Lung (tissue), 13 donors: ENCODE data around the gene WDR55. TPM values are rescaled to one million over a fixed set of nuclear protein-coding genes. Genes with fewer than 3 reads are reported as not detected.
"Not testable (repeated sequence)": the region's sequence is repeated elsewhere in the genome, so short reads cannot be mapped to it uniquely, and the experiment has no call there.

Experiments used
- ATAC-seq: fragments of 200-7000 bp; cut with Tn5 transposase; one replicate; pipeline ENCODE4 v1.9.1; 2020; ENCODE audit warnings: moderate number of reproducible peaks; ENCODE audit not compliant: insufficient read depth, low FRiP score
- DNase-seq, 3 donors: peaks; one replicate each; pipeline ENCODE4 v3.0.0-alpha.2; 2013 to 2017
- H3K27ac ChIP-seq, 2 donors: one replicate each; pipeline ENCODE4 v1.5.1; 2013; ENCODE audit warnings: mild to moderate bottlenecking in 2 of 2, moderate library complexity in 2 of 2, control low read depth in 1 of 2, inconsistent platforms in 1 of 2, low read depth in 1 of 2, low read length in 1 of 2
- H3K27me3 ChIP-seq, 3 donors: one replicate each; pipeline ENCODE4 v1.5.1; 2013; ENCODE audit warnings: low read length in 2 of 3; ENCODE audit not compliant: control insufficient read depth in 3 of 3, insufficient read depth in 3 of 3
- H3K36me3 ChIP-seq, 4 donors: one replicate each; pipeline ENCODE4 v1.5.1; 2013; ENCODE audit warnings: low read length in 4 of 4, mild to moderate bottlenecking in 1 of 4, moderate library complexity in 1 of 4; ENCODE audit not compliant: control insufficient read depth in 4 of 4, insufficient read depth in 4 of 4
- H3K4me1 ChIP-seq, 5 donors: one replicate each; pipeline ENCODE4 v1.5.1; 2013; ENCODE audit warnings: low read length in 5 of 5, mild to moderate bottlenecking in 2 of 5, moderate library complexity in 1 of 5; ENCODE audit not compliant: control insufficient read depth in 5 of 5, insufficient read depth in 5 of 5
- H3K4me3 ChIP-seq: one replicate; pipeline ENCODE4 v1.5.1; 2013; ENCODE audit warnings: mild to moderate bottlenecking, control low read depth, moderate library complexity
- H3K9ac ChIP-seq, 2 donors: one replicate each; pipeline ENCODE4 v1.5.1; 2013; ENCODE audit warnings: low read length in 2 of 2, control low read depth in 1 of 2; ENCODE audit not compliant: insufficient read depth in 1 of 2
- H3K9me3 ChIP-seq, 4 donors: one replicate each; pipeline ENCODE4 v1.5.1; 2013; ENCODE audit warnings: low read length in 3 of 4, mild to moderate bottlenecking in 1 of 4, moderate library complexity in 1 of 4; ENCODE audit not compliant: control insufficient read depth in 4 of 4, insufficient read depth in 3 of 4
- WGBS, 2 donors: extraction: QIAGEN DNeasy Blood & Tissue Kit; methylation state at CpG; one replicate each; pipeline ENCODE4 v1.1.7; 2013; 5-methylcytosine and 5-hydroxymethylcytosine counted together
- polyA plus RNA-seq, 2 donors: library from polyadenylated mRNA; stranded (reverse); fragments of 200-250 nt; gene quantifications; one replicate each; pipeline ENCODE4 v1.2.1, GENCODE V29; 2013
- small RNA-seq: library from RNA; depleted of rRNA; stranded (forward); fragments of <200 nt; gene quantifications from one replicate; pipeline ENCODE3, GENCODE V24; 2014; ENCODE audit warnings: low replicate concordance
- total RNA-seq, 2 donors: library from RNA; depleted of rRNA in 1 of 2; stranded (reverse); fragments of >200 nt in 1 of 2; gene quantifications; one replicate each; pipeline ENCODE4 v1.2.1, GENCODE V29; 2014 to 2021
- TF ChIP-seq, protein P1 (sequence below): IDR thresholded peaks from 2 replicates; pipeline ENCODE4 v1.5.1; 2012; ENCODE audit warnings: mild to moderate bottlenecking; ENCODE audit errors: control extremely low read depth, extremely low read depth
- donor health status: control.
- donor health status: control.
- donor health status: Bipolar disorder and iron deficiency.
- donor health status: healthy.
- donor health status: DM: yes; HTN: yes; CAD: no.

Gene WDR55
- total and polyA plus RNA-seq, 4 donors: 15.0 to 25.5 (median 17.2) TPM

DNA sequence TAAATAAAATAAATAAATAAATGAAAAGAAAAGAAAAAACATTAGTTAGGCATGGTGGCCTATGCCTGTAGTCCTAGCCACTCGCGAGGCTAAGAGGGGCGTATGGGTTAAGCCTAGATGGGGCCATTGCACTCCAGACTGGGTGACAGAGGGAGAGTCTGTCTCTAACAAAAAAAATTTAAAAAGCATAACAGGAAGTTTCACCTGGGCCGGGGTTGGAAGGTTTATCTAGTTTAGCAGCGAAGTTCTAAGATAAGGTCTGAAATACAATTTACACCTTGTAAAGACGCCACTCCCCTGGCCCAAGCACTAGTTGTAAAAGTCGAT, 53.5 kb downstream of the WDR55 start:
- WGBS, 2 donors: 83 to 84% methylated on average over 7 of the region's 7 CpGs
- Histone ChIP-seq H3K9me3 (no peaks in the 10 kb centered on the region), H3K9ac (no peak overlapping the region), H3K4me1 (no peaks in the 10 kb centered on the region), H3K36me3 (no peaks in the 10 kb centered on the region), H3K27me3 (no peaks in the 10 kb centered on the region), H3K4me3 (no peak overlapping the region), H3K27ac (no peak overlapping the region)
- ATAC-seq (no peak), DNase-seq (no peak)
- TF ChIP-seq, protein P1, sequence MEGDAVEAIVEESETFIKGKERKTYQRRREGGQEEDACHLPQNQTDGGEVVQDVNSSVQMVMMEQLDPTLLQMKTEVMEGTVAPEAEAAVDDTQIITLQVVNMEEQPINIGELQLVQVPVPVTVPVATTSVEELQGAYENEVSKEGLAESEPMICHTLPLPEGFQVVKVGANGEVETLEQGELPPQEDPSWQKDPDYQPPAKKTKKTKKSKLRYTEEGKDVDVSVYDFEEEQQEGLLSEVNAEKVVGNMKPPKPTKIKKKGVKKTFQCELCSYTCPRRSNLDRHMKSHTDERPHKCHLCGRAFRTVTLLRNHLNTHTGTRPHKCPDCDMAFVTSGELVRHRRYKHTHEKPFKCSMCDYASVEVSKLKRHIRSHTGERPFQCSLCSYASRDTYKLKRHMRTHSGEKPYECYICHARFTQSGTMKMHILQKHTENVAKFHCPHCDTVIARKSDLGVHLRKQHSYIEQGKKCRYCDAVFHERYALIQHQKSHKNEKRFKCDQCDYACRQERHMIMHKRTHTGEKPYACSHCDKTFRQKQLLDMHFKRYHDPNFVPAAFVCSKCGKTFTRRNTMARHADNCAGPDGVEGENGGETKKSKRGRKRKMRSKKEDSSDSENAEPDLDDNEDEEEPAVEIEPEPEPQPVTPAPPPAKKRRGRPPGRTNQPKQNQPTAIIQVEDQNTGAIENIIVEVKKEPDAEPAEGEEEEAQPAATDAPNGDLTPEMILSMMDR: no peak

DNA sequence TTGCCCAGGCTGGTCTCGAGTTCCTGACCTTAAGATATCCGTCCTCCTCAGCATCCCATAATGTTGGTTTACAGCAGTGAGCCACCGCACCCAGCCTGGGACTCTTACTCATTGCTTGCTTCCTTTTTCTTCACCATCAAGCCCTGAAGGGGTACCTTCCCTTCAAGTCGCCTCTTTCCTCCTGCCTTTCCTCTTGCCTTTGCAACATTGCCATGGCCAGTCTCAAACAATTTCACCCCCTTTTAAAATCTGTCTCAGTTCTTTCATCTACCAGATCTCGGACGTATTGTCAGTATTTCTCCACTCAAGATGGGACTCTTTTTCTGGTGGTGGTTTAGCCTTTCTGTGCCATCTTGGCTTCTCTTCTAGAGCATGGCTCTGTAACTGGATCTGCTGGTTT, 56.0 kb downstream of the WDR55 start:
- 55 to 75% methylated on average over 5 to 6 of the region's 6 CpGs for WGBS, 2 donors
- H3K4me1 ChIP-seq, H3K4me3 ChIP-seq, H3K36me3 ChIP-seq, H3K27me3 ChIP-seq, H3K9me3 ChIP-seq, ATAC-seq, DNase-seq, H3K27ac ChIP-seq, H3K9ac ChIP-seq: not testable (repeated sequence)

DNA sequence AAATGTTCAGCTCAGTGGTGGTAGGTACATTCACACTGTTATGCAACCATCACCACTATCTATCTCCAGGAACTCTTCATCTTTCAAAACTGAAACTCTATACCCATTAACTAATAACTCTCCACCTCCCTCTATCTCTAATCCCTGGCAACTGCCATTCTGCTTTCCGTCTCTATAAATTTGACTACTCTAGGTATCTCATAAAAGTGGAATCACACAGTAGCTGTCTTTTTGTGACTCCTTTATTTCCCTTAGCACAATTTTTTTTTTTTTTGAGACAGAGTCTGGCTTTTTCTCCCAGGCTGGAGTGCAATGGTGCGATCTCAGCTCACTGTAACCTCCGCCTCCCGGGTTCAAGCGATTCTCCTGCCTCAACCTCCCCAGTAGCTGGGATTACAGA, 56.7 kb downstream of the WDR55 start:
- not testable (repeated sequence) for H3K27me3 ChIP-seq, ATAC-seq, H3K4me3 ChIP-seq, H3K27ac ChIP-seq, H3K4me1 ChIP-seq, DNase-seq, H3K9me3 ChIP-seq, H3K9ac ChIP-seq, H3K36me3 ChIP-seq
- 77 to 82% methylated on average over 5 of the region's 5 CpGs for whole genome bisulfite sequencing, 2 donors

Small RNA genes lying within 50 kb of the gene (small RNA-seq; reads per million reads assigned to genes)
- gene VTRNA1-1 (8.0 reads per million, percentile 96 among the genes with 10 or more reads in this experiment), gene VTRNA1-2 (0.17 reads per million)

Other genes with a start within 250 kb of the WDR55 start
- 10 to 100 TPM in 1 of 2 donors, 1 to 10 TPM in 1; 5.2 to 13.3 TPM for gene EIF4EBP3, start 117.2 kb upstream of the WDR55 start, total RNA-seq
- 10 to 100 TPM; 27.6 to 69.5 TPM for gene EIF4EBP3, start 117.2 kb upstream of the WDR55 start, polyA plus RNA-seq
- gene SRA1, start 107.4 kb upstream of the WDR55 start, total RNA-seq: 10 to 100 TPM; 14.0 to 36.0 TPM
- gene SRA1, start 107.4 kb upstream of the WDR55 start, polyA plus RNA-seq: 10 to 100 TPM; 37.7 to 45.5 TPM
- 10 to 100 TPM; 31.6 to 36.1 TPM for gene APBB3, start 100.3 kb upstream of the WDR55 start, total RNA-seq
- 10 to 100 TPM; 24.7 to 25.5 TPM for gene APBB3, start 100.3 kb upstream of the WDR55 start, polyA plus RNA-seq
- gene SLC35A4, start 100.1 kb upstream of the WDR55 start, total RNA-seq: 10 to 100 TPM; 10.7 to 94.4 TPM
- gene SLC35A4, start 100.1 kb upstream of the WDR55 start, polyA plus RNA-seq: 10 to 100 TPM; 41.0 to 91.5 TPM
- 10 to 100 TPM; 57.9 to 86.0 TPM for gene CD14, start 31.7 kb upstream of the WDR55 start, total RNA-seq
- gene CD14, start 31.7 kb upstream of the WDR55 start, polyA plus RNA-seq: 100 to 1,000 TPM in 1 of 2 donors, 10 to 100 TPM in 1; 74.5 to 357 TPM
- gene TMCO6, start 25.5 kb upstream of the WDR55 start, total RNA-seq: 10 to 100 TPM in 1 of 2 donors, 1 to 10 TPM in 1; 9.0 to 14.9 TPM
- gene TMCO6, start 25.5 kb upstream of the WDR55 start, polyA plus RNA-seq: 10 to 100 TPM; 13.2 to 25.8 TPM
- gene NDUFA2, start 17.3 kb upstream of the WDR55 start, total RNA-seq: 10 to 100 TPM; 35.4 to 57.9 TPM
- 100 to 1,000 TPM; 133 to 365 TPM for gene NDUFA2, start 17.3 kb upstream of the WDR55 start, polyA plus RNA-seq
- gene IK, start 17.1 kb upstream of the WDR55 start, total RNA-seq: 100 to 1,000 TPM in 1 of 2 donors, 10 to 100 TPM in 1; 85.3 to 104 TPM
- gene IK, start 17.1 kb upstream of the WDR55 start, polyA plus RNA-seq: 10 to 100 TPM; 58.3 to 95.7 TPM
- 1 to 10 TPM in 1 of 2 donors, under 1 TPM in 1; 0.60 to 1.7 TPM for gene DND1, start 8.7 kb downstream of the WDR55 start, total RNA-seq
- 1 to 10 TPM; 1.5 to 1.9 TPM for gene DND1, start 8.7 kb downstream of the WDR55 start, polyA plus RNA-seq
- 10 to 100 TPM; 46.9 to 54.6 TPM for gene HARS1, start 26.5 kb downstream of the WDR55 start, total RNA-seq
- gene HARS1, start 26.5 kb downstream of the WDR55 start, polyA plus RNA-seq: 10 to 100 TPM; 43.8 to 49.8 TPM
- gene HARS2, start 26.6 kb downstream of the WDR55 start, total RNA-seq: 10 to 100 TPM; 24.6 to 37.2 TPM
- gene HARS2, start 26.6 kb downstream of the WDR55 start, polyA plus RNA-seq: 10 to 100 TPM; 15.6 to 18.8 TPM
- gene ZMAT2, start 35.5 kb downstream of the WDR55 start, total RNA-seq: 10 to 100 TPM; 30.2 to 43.3 TPM
- gene ZMAT2, start 35.5 kb downstream of the WDR55 start, polyA plus RNA-seq: 10 to 100 TPM; 52.1 to 73.8 TPM
- not detected for gene PCDHA1, start 121.2 kb downstream of the WDR55 start, total RNA-seq
- under 1 TPM; 0.02 to 0.30 TPM for gene PCDHA1, start 121.2 kb downstream of the WDR55 start, polyA plus RNA-seq
- under 1 TPM; 0.15 to 0.43 TPM for gene PCDHA2, start 129.9 kb downstream of the WDR55 start, total RNA-seq
- gene PCDHA2, start 129.9 kb downstream of the WDR55 start, polyA plus RNA-seq: under 1 TPM in 1 of 2 donors, not detected in 1; 0.02 TPM
- gene PCDHA3, start 136.2 kb downstream of the WDR55 start, total RNA-seq: under 1 TPM; 0.31 to 0.74 TPM
- gene PCDHA3, start 136.2 kb downstream of the WDR55 start, polyA plus RNA-seq: under 1 TPM; 0.07 to 0.22 TPM
- 1 to 10 TPM; 1.6 to 2.9 TPM for gene PCDHA4, start 142.2 kb downstream of the WDR55 start, total RNA-seq
- under 1 TPM; 0.26 to 0.41 TPM for gene PCDHA4, start 142.2 kb downstream of the WDR55 start, polyA plus RNA-seq
- gene PCDHA5, start 156.7 kb downstream of the WDR55 start, total RNA-seq: under 1 TPM; 0.34 to 0.46 TPM
- under 1 TPM in 1 of 2 donors, not detected in 1; 0.10 TPM for gene PCDHA5, start 156.7 kb downstream of the WDR55 start, polyA plus RNA-seq
- gene PCDHA6, start 163.1 kb downstream of the WDR55 start, total RNA-seq: under 1 TPM; 0.51 to 0.92 TPM
- gene PCDHA6, start 163.1 kb downstream of the WDR55 start, polyA plus RNA-seq: under 1 TPM; 0.11 to 0.20 TPM
- gene PCDHA7, start 169.4 kb downstream of the WDR55 start, total RNA-seq: under 1 TPM; 0.17 to 0.52 TPM
- under 1 TPM; 0.10 to 0.26 TPM for gene PCDHA7, start 169.4 kb downstream of the WDR55 start, polyA plus RNA-seq
- under 1 TPM; 0.23 to 0.37 TPM for gene PCDHA8, start 176.3 kb downstream of the WDR55 start, total RNA-seq
- under 1 TPM in 1 of 2 donors, not detected in 1; 0.14 TPM for gene PCDHA8, start 176.3 kb downstream of the WDR55 start, polyA plus RNA-seq
- gene PCDHA9, start 183.5 kb downstream of the WDR55 start, total RNA-seq: under 1 TPM; 0.49 to 0.68 TPM
- gene PCDHA9, start 183.5 kb downstream of the WDR55 start, polyA plus RNA-seq: not detected
- 1 to 10 TPM in 1 of 2 donors, under 1 TPM in 1; 0.48 to 1.6 TPM for gene PCDHA10, start 191.0 kb downstream of the WDR55 start, total RNA-seq
- gene PCDHA10, start 191.0 kb downstream of the WDR55 start, polyA plus RNA-seq: under 1 TPM; 0.02 to 0.11 TPM
- 1 to 10 TPM in 1 of 2 donors, under 1 TPM in 1; 0.74 to 1.6 TPM for gene PCDHA11, start 204.1 kb downstream of the WDR55 start, total RNA-seq
- under 1 TPM; 0.08 to 0.31 TPM for gene PCDHA11, start 204.1 kb downstream of the WDR55 start, polyA plus RNA-seq
- 1 to 10 TPM in 1 of 2 donors, under 1 TPM in 1; 0.23 to 3.6 TPM for gene PCDHA12, start 210.4 kb downstream of the WDR55 start, total RNA-seq
- gene PCDHA12, start 210.4 kb downstream of the WDR55 start, polyA plus RNA-seq: under 1 TPM; 0.74 to 0.98 TPM
- gene PCDHA13, start 217.2 kb downstream of the WDR55 start, total RNA-seq: 1 to 10 TPM in 1 of 2 donors, under 1 TPM in 1; 0.77 to 2.9 TPM
- 1 to 10 TPM in 1 of 2 donors, under 1 TPM in 1; 0.15 to 1.0 TPM for gene PCDHA13, start 217.2 kb downstream of the WDR55 start, polyA plus RNA-seq